Upper lobe of right lung (tissue), 1 donor: Measurements from ENCODE around the gene ADAMTS12. TPM values are rescaled to one million over a fixed set of nuclear protein-coding genes. Genes with fewer than 3 reads are reported as not detected.

Experiments used
- ATAC-seq: fragments of 200-7000 bp; cut with Tn5 transposase; one replicate; pipeline ENCODE4 v1.9.1; 2020; ENCODE audit warnings: mild to moderate bottlenecking, moderate library complexity
- DNase-seq: peaks from one replicate; pipeline ENCODE4 v3.0.0-alpha.2; 2020
- H3K27ac ChIP-seq: fragments of 200-600 bp; one replicate; pipeline ENCODE4 v1.8.0; 2022
- H3K27me3 ChIP-seq: fragments of 200-600 bp; one replicate; pipeline ENCODE4 v1.8.0; 2022; ENCODE audit warnings: mild to moderate bottlenecking
- H3K36me3 ChIP-seq: fragments of 200-600 bp; one replicate; pipeline ENCODE4 v1.8.0; 2022
- H3K4me1 ChIP-seq: fragments of 200-600 bp; one replicate; pipeline ENCODE4 v1.8.0; 2022
- H3K4me3 ChIP-seq: fragments of 200-600 bp; one replicate; pipeline ENCODE4 v1.8.0; 2022; ENCODE audit warnings: mild to moderate bottlenecking
- H3K9me3 ChIP-seq: fragments of 200-600 bp; one replicate; pipeline ENCODE4 v1.8.0; 2022
- CTCF ChIP-seq: fragments of 200-600 bp; IDR thresholded peaks from one replicate; pipeline ENCODE4 v1.8.0; 2022; ENCODE audit warnings: antibody characterized with exemption
- intact Hi-C: fragments of 100-400 bp; cut with DNase I; formaldehyde crosslinking; loops from one replicate; pipeline ENCODE4 v1.11.0; 2022
- long read RNA-seq: library from polyadenylated mRNA; unstranded; transcript quantifications from one replicate; pipeline ENCODE4 v2.0.0, GENCODE V29; 2021
- total RNA-seq: library from RNA; stranded (reverse); fragmentation: NEBNext Ultra II Directional; extraction: Animal tissue kit (Norgen Biotek cat#: 25700); gene quantifications from one replicate; pipeline ENCODE4 v1.2.1, GENCODE V29; 2021
- donor health status: DM: no; HTN: yes; CAD: no; lungs with severe emphysema.

Gene ADAMTS12
- 11.2 TPM for total RNA-seq
- long read RNA-seq, partial matches to known transcripts, result 2 of 5 reads
- long read RNA-seq, other reads (novel, unspliced or antisense), result 3 of 5 reads

GRCh38 chr5:33891788-33892619 is at the start of gene ADAMTS12:
ADAMTS12 (minus strand) TSS chr5:33891990; CDS start chr5:33891856, 134 bp downstream.
- peak within 1 kb of the TSS; percentile 30 for H3K27ac ChIP-seq
- intact Hi-C loops, result no loop called here
- TF ChIP-seq CTCF, result no peak
- peak; percentile 68 for DNase-seq
- peaks cover 6% of the 10 kb centered on the region for H3K4me1 ChIP-seq
- H3K9me3 ChIP-seq, result no peaks in the 10 kb centered on the region
- H3K27me3 ChIP-seq, result peaks cover 11% of the 10 kb centered on the region
- peak; percentile 62 for ATAC-seq
- H3K4me3 ChIP-seq, result peak within 1 kb of the TSS; percentile 52
- no peaks in the 10 kb centered on the region for H3K36me3 ChIP-seq

- no peak for DNase-seq
- Histone ChIP-seq H3K4me1 (peaks cover 10% of the 10 kb centered on the region), H3K27me3 (peaks cover 59% of the 10 kb centered on the region), H3K4me3 (no peak overlapping the region), H3K9me3 (no peaks in the 10 kb centered on the region), H3K27ac (no peak overlapping the region), H3K36me3 (no peaks in the 10 kb centered on the region)
- ATAC-seq, result no peak
- TF ChIP-seq CTCF, result no peak
- intact Hi-C loops, result no loop called here
These were observed 49.3 kb upstream of the ADAMTS12 start for GRCh38 chr5:33941090-33941489.

GRCh38 chr5:33939556-33940262 is 47.9 kb upstream of the ADAMTS12 start:
- Histone ChIP-seq H3K4me3 (no peak overlapping the region), H3K27me3 (peaks cover 67% of the 10 kb centered on the region)

GRCh38 chr5:33938881-33939280 is 47.1 kb upstream of the ADAMTS12 start:
- H3K36me3 ChIP-seq, result no peaks in the 10 kb centered on the region
- no peak overlapping the region for H3K4me3 ChIP-seq
- intact Hi-C loops, result loop anchor here (5.0 kb wide), 1 partner anchor 502 kb away; no protein-coding TSS in a partner anchor
- TF ChIP-seq CTCF, result no peak
- no peaks in the 10 kb centered on the region for H3K9me3 ChIP-seq
- H3K27ac ChIP-seq, result no peak overlapping the region
- DNase-seq, result no peak
- H3K27me3 ChIP-seq, result peaks cover 67% of the 10 kb centered on the region
- no peak for ATAC-seq
- H3K4me1 ChIP-seq, result peaks cover 10% of the 10 kb centered on the region

More at GRCh38 chr5:33939556-33940262, 47.9 kb upstream of the ADAMTS12 start:
- no peak for TF ChIP-seq CTCF
- no peaks in the 10 kb centered on the region for H3K9me3 ChIP-seq
- DNase-seq (no peak), ATAC-seq (no peak)
- H3K27ac ChIP-seq, result no peak overlapping the region
- H3K36me3 ChIP-seq, result no peaks in the 10 kb centered on the region
- intact Hi-C loops, result loop anchor here (5.0 kb wide), 1 partner anchor 502 kb away; no protein-coding TSS in a partner anchor
- peaks cover 10% of the 10 kb centered on the region for H3K4me1 ChIP-seq

- Histone ChIP-seq H3K27me3 (peaks cover 67% of the 10 kb centered on the region), H3K4me1 (peaks cover 10% of the 10 kb centered on the region), H3K4me3 (no peak overlapping the region), H3K36me3 (no peaks in the 10 kb centered on the region), H3K27ac (no peak overlapping the region), H3K9me3 (no peaks in the 10 kb centered on the region)
- intact Hi-C loops, result loop anchor here (5.0 kb wide), 1 partner anchor 501 kb away; no protein-coding TSS in a partner anchor
- ATAC-seq, result no peak
- DNase-seq, result no peak
- TF ChIP-seq CTCF, result no peak
These were observed 46.7 kb upstream of the ADAMTS12 start for GRCh38 chr5:33938507-33938796.
